SK-N-SH treated with all-trans-retinoic acid at 6 μM for 48 hours (cell line): ENCODE measurements around the gene ABCC3.

Experiments used
- CSDC2 ChIP-seq: fragments of 250-450 bp; sonication (Bioruptor Pico); IDR thresholded peaks from 2 replicates; pipeline ENCODE4 v1.5.0; 2020; ENCODE audit warnings: mild to moderate bottlenecking, moderate library complexity
- PPARA ChIP-seq: fragments of 250-450 bp; sonication (Bioruptor Pico); IDR thresholded peaks from 2 replicates; pipeline ENCODE4 v1.5.0; 2020; ENCODE audit warnings: mild to moderate bottlenecking, borderline replicate concordance
- TF ChIP-seq, protein P1 (sequence below): fragments of 250-450 bp; sonication (Bioruptor Pico); IDR thresholded peaks from 2 replicates; pipeline ENCODE4 v1.8.0; 2020; ENCODE audit warnings: mild to moderate bottlenecking, moderate library complexity, borderline replicate concordance

DNA sequence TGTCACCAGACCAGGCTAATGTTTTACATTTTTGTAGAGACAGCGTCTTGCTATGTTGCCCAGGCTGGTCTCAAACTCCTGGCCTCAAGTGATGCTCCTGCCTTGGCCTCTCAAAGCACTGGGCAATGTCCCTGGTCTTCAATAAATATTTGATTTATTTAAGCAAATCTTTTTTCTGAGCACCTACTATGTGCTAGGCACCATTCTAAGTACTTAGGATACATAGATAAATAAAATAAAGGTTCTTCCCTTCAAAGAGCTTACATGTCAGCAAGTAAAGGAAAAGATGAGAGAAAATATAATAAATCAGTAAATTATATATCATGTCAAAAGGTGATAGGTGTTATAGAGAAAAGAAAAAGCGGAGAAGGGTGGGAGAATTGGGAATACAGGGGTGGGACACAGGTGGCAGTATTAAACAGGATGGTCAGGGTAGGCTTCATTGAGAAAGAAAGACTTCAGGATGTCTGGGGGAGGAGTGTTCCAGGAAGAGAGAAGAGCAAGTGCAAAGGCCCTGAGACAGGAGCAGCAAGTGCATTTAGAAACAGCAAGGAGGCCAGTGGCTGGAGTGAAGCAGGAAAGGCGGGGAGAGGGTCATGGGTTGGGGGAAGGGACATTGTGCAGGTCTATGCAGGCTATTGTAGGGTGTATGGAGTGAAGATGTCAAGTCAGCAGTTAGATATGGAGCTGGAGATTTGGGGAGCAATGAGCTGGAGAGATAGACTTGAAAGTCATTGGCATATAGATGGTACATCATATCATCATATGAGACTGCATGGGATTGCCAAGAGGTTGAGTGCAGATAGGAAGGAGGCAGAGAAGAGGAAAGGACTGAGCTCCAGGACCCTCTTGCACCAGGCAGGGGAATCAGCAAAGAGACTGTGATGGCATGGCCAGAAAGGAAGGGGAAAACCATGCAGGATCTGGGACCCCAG is 11.3 kb downstream of the ABCC3 start:
- TF ChIP-seq, protein P1, sequence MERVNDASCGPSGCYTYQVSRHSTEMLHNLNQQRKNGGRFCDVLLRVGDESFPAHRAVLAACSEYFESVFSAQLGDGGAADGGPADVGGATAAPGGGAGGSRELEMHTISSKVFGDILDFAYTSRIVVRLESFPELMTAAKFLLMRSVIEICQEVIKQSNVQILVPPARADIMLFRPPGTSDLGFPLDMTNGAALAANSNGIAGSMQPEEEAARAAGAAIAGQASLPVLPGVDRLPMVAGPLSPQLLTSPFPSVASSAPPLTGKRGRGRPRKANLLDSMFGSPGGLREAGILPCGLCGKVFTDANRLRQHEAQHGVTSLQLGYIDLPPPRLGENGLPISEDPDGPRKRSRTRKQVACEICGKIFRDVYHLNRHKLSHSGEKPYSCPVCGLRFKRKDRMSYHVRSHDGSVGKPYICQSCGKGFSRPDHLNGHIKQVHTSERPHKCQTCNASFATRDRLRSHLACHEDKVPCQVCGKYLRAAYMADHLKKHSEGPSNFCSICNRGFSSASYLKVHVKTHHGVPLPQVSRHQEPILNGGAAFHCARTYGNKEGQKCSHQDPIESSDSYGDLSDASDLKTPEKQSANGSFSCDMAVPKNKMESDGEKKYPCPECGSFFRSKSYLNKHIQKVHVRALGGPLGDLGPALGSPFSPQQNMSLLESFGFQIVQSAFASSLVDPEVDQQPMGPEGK (CRISPR knock-in tag) = no peak
- TF ChIP-seq PPARA (CRISPR knock-in tag) (no peak), CSDC2 (no peak)
